ENCODE data around the gene SEPTIN1. TPM values are rescaled to one million over a fixed set of nuclear protein-coding genes. Genes with fewer than 3 reads are reported as not detected.

SEPTIN1 gene
- total RNA-seq, 4 donors from 2014 or later: 0.39 to 1.2 (median 0.91) TPM; not detected in 1

GRCh38 chr16:30406795-30407101 lies 24.4 kb upstream of the SEPTIN1 start:
- intact Hi-C loops (cut with DNase I; ENCODE audit: low total_unique reads): no loop called here
- WGBS, 2 donors: 10 to 11% methylated on average over 14 of the region's 14 CpGs
- TF ChIP-seq CTCF (IDR thresholded peaks at IDR 0.05) (no peak), POLR2A (IDR thresholded peaks at IDR 0.05) (no peak)
- DNase-seq (ENCODE audit: low spot score in 2 of 2): no peak
- peak overlapping the region; percentile 56 for H3K4me3 ChIP-seq (ENCODE audit: low read depth, poor library complexity, severe bottlenecking)

- intact Hi-C loops (cut with DNase I; ENCODE audit: low total_unique reads): no loop called here
- DNase-seq (ENCODE audit: low spot score in 2 of 2): no peak
- no peak overlapping the region for H3K4me3 ChIP-seq (ENCODE audit: low read depth, poor library complexity, severe bottlenecking)
- WGBS, 2 donors: 86 to 87% methylated on average over 8 of the region's 8 CpGs
- TF ChIP-seq POLR2A (IDR thresholded peaks at IDR 0.05) (no peak), CTCF (IDR thresholded peaks at IDR 0.05) (no peak)
Observed at GRCh38 chr16:30401768-30402425, 19.5 kb upstream of the SEPTIN1 start.

GRCh38 chr16:30399435-30400186 lies 17.2 kb upstream of the SEPTIN1 start:
- intact Hi-C loops (cut with DNase I; ENCODE audit: low total_unique reads): no loop called here
- TF ChIP-seq CTCF (IDR thresholded peaks at IDR 0.05): no peak
- no peak for TF ChIP-seq POLR2A (IDR thresholded peaks at IDR 0.05)
- DNase-seq (ENCODE audit: low spot score in 2 of 2): no peak
- no peak overlapping the region for H3K4me3 ChIP-seq (ENCODE audit: low read depth, poor library complexity, severe bottlenecking)
- WGBS, 2 donors: 14 to 15% methylated on average over 12 of the region's 12 CpGs

GRCh38 chr16:30398661-30399434 lies 16.5 kb upstream of the SEPTIN1 start:
- DNase-seq (ENCODE audit: low spot score in 2 of 2): no peak
- intact Hi-C loops (cut with DNase I; ENCODE audit: low total_unique reads): no loop called here
- no peak for TF ChIP-seq CTCF (IDR thresholded peaks at IDR 0.05)
- no peak for TF ChIP-seq POLR2A (IDR thresholded peaks at IDR 0.05)
- no peak overlapping the region for H3K4me3 ChIP-seq (ENCODE audit: low read depth, poor library complexity, severe bottlenecking)
- 78 to 81% methylated on average over 22 to 23 of the region's 23 CpGs for WGBS, 2 donors

- intact Hi-C loops (cut with DNase I; ENCODE audit: low total_unique reads): no loop called here
- no peak overlapping the region for H3K4me3 ChIP-seq (ENCODE audit: low read depth, poor library complexity, severe bottlenecking)
- DNase-seq (ENCODE audit: low spot score in 2 of 2): no peak
- WGBS, 2 donors: 84 to 89% methylated on average over 19 to 32 of the region's 42 CpGs
- TF ChIP-seq POLR2A (IDR thresholded peaks at IDR 0.05) (no peak), CTCF (IDR thresholded peaks at IDR 0.05) (no peak)
Observed at GRCh38 chr16:30397776-30398660, 15.7 kb upstream of the SEPTIN1 start.

Measured in lower leg skin (tissue), 4 donors.